Keratinocyte (primary cell): ENCODE measurements around the gene KIF2C. TPM values are rescaled to one million over a fixed set of nuclear protein-coding genes. Genes with fewer than 3 reads are reported as not detected.
A peak's percentile ranks its signal among the peaks of the same experiment; 100 is the strongest.

ENCODE experiments used
- DNase-seq: peaks from one replicate; pipeline ENCODE4 v3.0.0-alpha.2; 2011; ENCODE audit warnings: low read depth, missing footprints, low spot score
- FAIRE-seq: peaks from 2 replicates; lab custom pipeline; 2011; peaks lifted over from hg19 to GRCh38; lab: Jason Lieb, UNC
- H2AFZ ChIP-seq: 2 replicates; pipeline ENCODE4 v1.6.0; 2012; ENCODE audit warnings: low read length, control low read depth, inconsistent platforms; ENCODE audit not compliant: control insufficient read depth
- H3K27ac ChIP-seq: 2 replicates; pipeline ENCODE4 v1.5.1; 2011; ENCODE audit warnings: low read length; ENCODE audit not compliant: control insufficient read depth, insufficient read depth
- H3K27me3 ChIP-seq: 3 replicates; pipeline ENCODE4 v1.6.0; 2011; ENCODE audit warnings: low read length; ENCODE audit not compliant: control insufficient read depth, insufficient read depth; ENCODE audit errors: extremely low read depth
- H3K36me3 ChIP-seq, 2 experiments: 2 replicates in 1 of 2; 3 replicates in 1 of 2; pipeline ENCODE4 v1.5.1; 2011; ENCODE audit warnings: low read length in 2 of 2, mild to moderate bottlenecking in 1 of 2; ENCODE audit not compliant: control insufficient read depth in 2 of 2, insufficient read depth in 2 of 2; ENCODE audit errors: extremely low read depth in 1 of 2
- H3K4me1 ChIP-seq: 3 replicates; pipeline ENCODE4 v1.5.1; 2011; ENCODE audit warnings: low read length; ENCODE audit not compliant: control insufficient read depth, insufficient read depth; ENCODE audit errors: extremely low read depth
- H3K4me2 ChIP-seq: 3 replicates; pipeline ENCODE4 v1.6.0; 2011; ENCODE audit warnings: low read depth, low read length; ENCODE audit not compliant: control insufficient read depth, insufficient read depth; ENCODE audit errors: extremely low read depth
- H3K4me3 ChIP-seq, 3 experiments: fragments of 200-600 bp in 1 of 3; sonication (generic) in 1 of 3; 2 replicates in 2 of 3; 3 replicates in 1 of 3; pipeline ENCODE4 v1.5.1; 2011 to 2016; ENCODE audit warnings: low read length in 3 of 3, mild to moderate bottlenecking in 3 of 3, control low read depth in 2 of 3, inconsistent platforms in 1 of 3, low read depth in 1 of 3, mixed read lengths in 1 of 3, mixed run types in 1 of 3, moderate library complexity in 1 of 3; ENCODE audit not compliant: control insufficient read depth in 2 of 3, insufficient read depth in 2 of 3; ENCODE audit errors: extremely low read depth in 1 of 3
- H3K79me2 ChIP-seq: 2 replicates; pipeline ENCODE4 v1.6.0; 2012; ENCODE audit warnings: low read length; ENCODE audit not compliant: control insufficient read depth, insufficient read depth
- H3K9ac ChIP-seq: 3 replicates; pipeline ENCODE4 v1.6.0; 2011; ENCODE audit warnings: low read length; ENCODE audit not compliant: control insufficient read depth, insufficient read depth; ENCODE audit errors: extremely low read depth
- H3K9me1 ChIP-seq: 3 replicates; pipeline ENCODE4 v1.6.0; 2011; ENCODE audit warnings: low read length; ENCODE audit not compliant: control insufficient read depth, insufficient read depth; ENCODE audit errors: extremely low read depth
- H3K9me3 ChIP-seq: 2 replicates; pipeline ENCODE4 v1.5.1; 2012; ENCODE audit warnings: low read depth, low read length; ENCODE audit not compliant: control insufficient read depth
- H4K20me1 ChIP-seq: 3 replicates; pipeline ENCODE4 v1.6.0; 2011; ENCODE audit warnings: low read length; ENCODE audit not compliant: control insufficient read depth, insufficient read depth; ENCODE audit errors: extremely low read depth
- CTCF ChIP-seq, 3 experiments: IDR thresholded peaks in 1 of 3; conservative IDR thresholded peaks in 1 of 3; optimal IDR thresholded peaks in 1 of 3; 2 replicates in 2 of 3; 3 replicates in 1 of 3; pipeline versions ENCODE3 to v1.5.1; 2011; ENCODE audit warnings: low read length in 3 of 3, mild to moderate bottlenecking in 3 of 3, moderate library complexity in 2 of 3, control low read depth in 1 of 3, inconsistent platforms in 1 of 3; ENCODE audit not compliant: insufficient read depth in 2 of 3; ENCODE audit errors: extremely low read depth in 1 of 3
- EZH2 ChIP-seq: IDR thresholded peaks from one replicate; pipeline ENCODE4 v1.6.1; 2012; ENCODE audit warnings: inconsistent platforms, mild to moderate bottlenecking, low read length, moderate library complexity
- dilution Hi-C: fragments of 300-500 bp; cut with MboI; formaldehyde crosslinking; loops from one replicate; pipeline ENCODE4 v1.7.0; 2020; ENCODE audit warnings: low sequenced_read_pairs; ENCODE audit not compliant: extremely low pct_ligation_motif_present
- polyA minus RNA-seq, 3 experiments: library from RNA; depleted of rRNA, polyadenylated mRNA; stranded (reverse); fragments of >200 nt; gene quantifications; 1 replicate in 1 of 3; 2 replicates in 1 of 3; 3 replicates in 1 of 3; pipeline ENCODE4 v1.2.3, GENCODE V29; 2011
- polyA plus RNA-seq, 5 experiments: library from polyadenylated mRNA; depleted of rRNA in 3 of 5; stranded (reverse) in 3 of 5; stranded (forward) in 1 of 5; unstranded in 1 of 5; fragments of >200 nt; gene quantifications; 1 replicate in 1 of 5; 2 replicates in 3 of 5; 3 replicates in 1 of 5; pipeline versions ENCODE4 v1.2.1 to v1.2.3, GENCODE V29; 2011 to 2012; ENCODE audit warnings: missing spikeins in 2 of 5, low read depth in 1 of 5, low replicate concordance in 1 of 5

Gene KIF2C
- polyA plus RNA-seq (2.5 to 17.6 TPM (median 16.3 TPM) in 3 replicates), polyA minus RNA-seq (2.3 to 16.0 TPM (median 5.4 TPM) in 3 replicates)
- 0.19 TPM for polyA plus RNA-seq (2011; ENCODE audit: low read depth)
- polyA plus RNA-seq (2011; cell fraction: cytosol; rRNA removed) = 3.1 and 3.2 TPM in 2 replicates
- 4.0 and 5.6 TPM in 2 replicates for polyA plus RNA-seq (2011; cell fraction: nucleus; rRNA removed)
- polyA plus RNA-seq (2012; ENCODE audit: low replicate concordance) = 0.24 and 10.7 TPM in 2 replicates
- polyA minus RNA-seq (2011; cell fraction: cytosol; rRNA and poly(A)+ RNA removed) = 3.5 TPM
- 1.5 and 2.2 TPM in 2 replicates for polyA minus RNA-seq (2011; cell fraction: nucleus; rRNA and poly(A)+ RNA removed)

- H3K36me3 ChIP-seq = peaks cover 0 to 19% of the 10 kb centered on the region in 2 experiments
- H3K27me3 ChIP-seq = no peaks in the 10 kb centered on the region
- H4K20me1 ChIP-seq = no peaks in the 10 kb centered on the region
- DNase-seq (no peak), FAIRE-seq (peak; percentile 83)
- H3K27ac ChIP-seq = peak within 1 kb of the TSS; percentile 67
- peak within 1 kb of the TSS; percentile 98 for H2AFZ ChIP-seq
- dilution Hi-C loops = no loop called here
- peaks cover 6% of the 10 kb centered on the region for H3K4me1 ChIP-seq
- no peaks in the 10 kb centered on the region for H3K9me3 ChIP-seq
- peaks cover 33% of the 10 kb centered on the region for H3K79me2 ChIP-seq
- H3K9ac ChIP-seq = peak within 1 kb of the TSS; percentile 84
- no peak for TF ChIP-seq EZH2
- TF ChIP-seq CTCF (optimal IDR thresholded peaks at IDR 0.05 in 1 of 3, IDR thresholded peaks at IDR 0.05 in 1 of 3, conservative IDR thresholded peaks at IDR 0.05 in 1 of 3; ENCODE audit: extremely low read depth in 1 of 3, insufficient read depth in 2 of 3, low read length in 3 of 3) = no peak
- peak within 1 kb of the TSS; percentile 57 to 95 (median 94) for H3K4me3 ChIP-seq
- peak within 1 kb of the TSS; percentile 97 for H3K4me2 ChIP-seq
- H3K9me1 ChIP-seq = no peaks in the 10 kb centered on the region
These were observed at the start of gene KIF2C for GRCh38 chr1:44739307-44740178. KIF2C (plus strand) TSS chr1:44739837; CDS start chr1:44739933, 96 bp downstream.

GRCh38 chr1:44693159-44693558 is 46.5 kb upstream of the KIF2C start:
- Histone ChIP-seq H3K27me3 (peaks cover 7% of the 10 kb centered on the region), H4K20me1 (no peaks in the 10 kb centered on the region), H3K4me3 (no peak overlapping the region), H3K27ac (no peak overlapping the region), H3K9me3 (no peaks in the 10 kb centered on the region), H3K9ac (no peak overlapping the region), H3K9me1 (no peaks in the 10 kb centered on the region), H3K79me2 (no peaks in the 10 kb centered on the region), H3K36me3 (no peaks in the 10 kb centered on the region), H3K4me2 (no peak overlapping the region), H3K4me1 (no peaks in the 10 kb centered on the region), H2AFZ (no peak overlapping the region)
- no peak for TF ChIP-seq CTCF (optimal IDR thresholded peaks at IDR 0.05 in 1 of 3, IDR thresholded peaks at IDR 0.05 in 1 of 3, conservative IDR thresholded peaks at IDR 0.05 in 1 of 3; ENCODE audit: extremely low read depth in 1 of 3, insufficient read depth in 2 of 3, low read length in 3 of 3)
- no peak for TF ChIP-seq EZH2
- FAIRE-seq = no peak
- DNase-seq = no peak
- dilution Hi-C loops = no loop called here
